GM19035 (cell line): ENCODE data around the gene TRAF3IP1.

Source experiments
- ATAC-seq: cut with Tn5 transposase; IDR thresholded peaks from one replicate; pipeline ENCODE4 v1.9.1; 2021; ENCODE audit not compliant: unreplicated experiment

Gene TRAF3IP1

GRCh38 chr2:238287737-238288649 lies 32.3 kb upstream of the TRAF3IP1 start, which contains the start of gene PER2:
Gene PER2, minus strand, starts transcription at chr2:238288610. Its CDS starts 10,674 bp downstream, at chr2:238277936.
- ATAC-seq: peak; percentile 39

GRCh38 chr2:238288650-238289573 lies 31.4 kb upstream of the TRAF3IP1 start:
- peak; percentile 89 for ATAC-seq

GRCh38 chr2:238289574-238289973 lies 30.7 kb upstream of the TRAF3IP1 start:
- no peak for ATAC-seq

GRCh38 chr2:238290091-238290509 lies 30.2 kb upstream of the TRAF3IP1 start:
- ATAC-seq: no peak

GRCh38 chr2:238290715-238291549 lies 29.4 kb upstream of the TRAF3IP1 start:
- ATAC-seq: no peak

- ATAC-seq: no peak
These were observed 28.6 kb upstream of the TRAF3IP1 start for GRCh38 chr2:238291550-238292281.

GRCh38 chr2:238294046-238294392 lies 26.3 kb upstream of the TRAF3IP1 start:
- no peak for ATAC-seq

GRCh38 chr2:238294393-238295143 lies 25.8 kb upstream of the TRAF3IP1 start:
- no peak for ATAC-seq

GRCh38 chr2:238295144-238296112 lies 24.9 kb upstream of the TRAF3IP1 start:
- no peak for ATAC-seq

GRCh38 chr2:238296638-238297457 lies 23.5 kb upstream of the TRAF3IP1 start:
- no peak for ATAC-seq

GRCh38 chr2:238299803-238300202 lies 20.5 kb upstream of the TRAF3IP1 start:
- ATAC-seq: no peak

GRCh38 chr2:238302087-238302486 lies 18.2 kb upstream of the TRAF3IP1 start:
- no peak for ATAC-seq

- no peak for ATAC-seq
These were observed 17.6 kb upstream of the TRAF3IP1 start for GRCh38 chr2:238302751-238303150.

GRCh38 chr2:238304116-238304515 lies 16.2 kb upstream of the TRAF3IP1 start:
- no peak for ATAC-seq

GRCh38 chr2:238305092-238305862 lies 15.0 kb upstream of the TRAF3IP1 start:
- ATAC-seq: no peak

GRCh38 chr2:238305965-238306671 lies 14.2 kb upstream of the TRAF3IP1 start:
- no peak for ATAC-seq
